SU-DHL-6 (cell line): Measurements from ENCODE around the gene ACAP1.

Source experiments
- H2AFZ ChIP-seq: fragments of 200-600 bp; sonication (generic); 2 replicates; pipeline ENCODE4 v1.6.1; 2014; ENCODE audit warnings: low read depth, mild to moderate bottlenecking, moderate library complexity, mixed read lengths, antibody characterized with exemption, low read length; ENCODE audit not compliant: severe bottlenecking
- H3F3A ChIP-seq: fragments of 200-600 bp; shearing (Covaris generic); 2 replicates; pipeline ENCODE4 v1.6.0; 2016; ENCODE audit warnings: antibody characterized with exemption, mild to moderate bottlenecking; ENCODE audit not compliant: insufficient read depth
- H3K27ac ChIP-seq: fragments of 200-600 bp; sonication (generic); 2 replicates; pipeline ENCODE4 v1.5.1; 2016; ENCODE audit warnings: low read depth, mild to moderate bottlenecking, low read length, moderate library complexity, mixed read lengths
- H3K27me3 ChIP-seq: fragments of 200-600 bp; sonication (generic), shearing (Covaris generic); 2 replicates; pipeline ENCODE4 v1.6.0; 2014; ENCODE audit warnings: mild to moderate bottlenecking, low read length
- H3K36me3 ChIP-seq: fragments of 200-600 bp; sonication (generic); 2 replicates; pipeline ENCODE4 v1.6.1; 2014; ENCODE audit warnings: mild to moderate bottlenecking, low read length, mixed read lengths
- H3K4me2 ChIP-seq: fragments of 300-600, 200-600 bp; shearing (Covaris generic), sonication (generic); 2 replicates; pipeline ENCODE4 v1.6.0; 2014; ENCODE audit warnings: low read length, low read depth, mild to moderate bottlenecking; ENCODE audit not compliant: poor library complexity, severe bottlenecking
- H3K4me3 ChIP-seq: fragments of 200-600 bp; sonication (generic); 2 replicates; pipeline ENCODE4 v1.5.1; 2014; ENCODE audit warnings: antibody characterized with exemption, low read length, mild to moderate bottlenecking, mixed read lengths; ENCODE audit not compliant: insufficient read depth, poor library complexity, severe bottlenecking
- H3K79me2 ChIP-seq: fragments of 200-600 bp; sonication (generic); 2 replicates; pipeline ENCODE4 v1.6.1; 2014; ENCODE audit warnings: mild to moderate bottlenecking, low read length, moderate library complexity; ENCODE audit not compliant: insufficient read depth
- H3K9ac ChIP-seq: fragments of 200-600 bp; sonication (generic); 2 replicates; pipeline ENCODE4 v1.7.0; 2014; ENCODE audit warnings: mild to moderate bottlenecking, low read length
- H3K9me2 ChIP-seq: fragments of 200-600 bp; sonication (generic); replicated peaks from 2 replicates; pipeline ENCODE4 v1.6.1; 2014; ENCODE audit warnings: low read length; ENCODE audit not compliant: insufficient read depth
- H3K9me3 ChIP-seq: fragments of 200-600 bp; sonication (generic); 2 replicates; pipeline ENCODE4 v1.6.1; 2014; ENCODE audit warnings: low read length, mixed read lengths; ENCODE audit not compliant: insufficient read depth
- H4K20me1 ChIP-seq: fragments of 200-600 bp; sonication (generic); 2 replicates; pipeline ENCODE4 v1.6.1; 2014; ENCODE audit warnings: low read depth, mild to moderate bottlenecking, antibody characterized with exemption, low read length, moderate library complexity, mixed read lengths
- EZH2phosphoT487 ChIP-seq: fragments of 200-600 bp; sonication (generic), shearing (Covaris generic); conservative IDR thresholded peaks from 2 replicates; pipeline ENCODE4 v1.6.1; 2018; ENCODE audit warnings: mild to moderate bottlenecking, antibody characterized with exemption, low read length, moderate library complexity, mixed read lengths
- TF ChIP-seq, protein P1 (sequence below): fragments of 200-600 bp; sonication (generic); IDR thresholded peaks from one replicate; pipeline ENCODE4 v1.5.1; 2017; ENCODE audit warnings: antibody characterized with exemption, mild to moderate bottlenecking, low read length, moderate library complexity; ENCODE audit not compliant: insufficient read depth, poor library complexity, severe bottlenecking

The ACAP1 gene

DNA sequence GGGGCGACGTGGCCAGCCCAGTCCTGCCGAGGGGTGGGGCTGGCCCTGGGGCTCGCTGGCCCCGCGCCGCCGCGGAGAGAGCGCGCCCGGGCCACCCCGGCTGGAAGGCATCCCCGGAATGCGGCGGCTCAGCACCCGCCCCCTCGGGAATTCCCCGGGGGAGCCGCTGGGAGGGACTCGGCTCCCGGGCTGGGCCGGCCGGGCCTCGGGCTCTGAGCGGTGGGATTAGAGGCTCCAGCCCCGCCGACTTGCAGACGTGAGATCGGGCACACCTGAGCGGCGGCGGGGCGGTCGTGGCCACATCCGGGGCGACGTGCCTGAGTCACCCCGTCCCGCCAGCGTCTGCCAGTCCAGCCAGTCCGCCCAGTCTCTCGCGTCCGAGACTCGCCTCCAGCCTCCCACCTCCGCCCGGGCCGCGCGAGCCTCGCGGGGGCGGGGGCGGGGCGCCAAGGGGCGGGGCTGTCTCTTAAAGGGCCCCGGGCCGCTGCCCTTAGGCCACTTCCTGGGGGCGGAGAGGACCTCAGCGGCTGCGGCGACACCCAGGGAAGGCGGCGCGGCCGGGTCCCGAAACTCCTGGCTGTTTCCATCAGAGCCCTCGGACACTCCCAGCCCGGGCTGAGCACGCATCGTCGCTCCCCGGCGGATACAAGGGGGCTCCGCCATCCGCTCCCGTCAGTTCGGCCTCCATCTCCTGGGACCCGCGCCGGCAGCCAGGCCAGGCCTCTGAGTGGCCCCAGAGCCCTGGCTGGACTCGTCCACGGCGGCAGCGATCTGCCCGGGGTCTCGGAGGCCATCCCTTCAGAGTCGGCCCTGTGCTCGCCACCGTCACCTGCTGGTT lies 15.6 kb downstream of the ACAP1 start, which contains the start of gene KCTD11:
KCTD11 (plus strand) TSS at position 498 of the 838 bp plus-strand sequence.
- Histone ChIP-seq H4K20me1 (no peaks in the 10 kb centered on the region), H3K36me3 (no peaks in the 10 kb centered on the region), H3K4me3 (peak within 1 kb of the TSS; percentile 71), H3K9me3 (no peaks in the 10 kb centered on the region), H3K79me2 (no peaks in the 10 kb centered on the region), H3K27ac (peak within 1 kb of the TSS; percentile 71), H3K27me3 (no peaks in the 10 kb centered on the region), H3K4me2 (peak within 1 kb of the TSS; percentile 71), H3F3A (peaks cover 13% of the 10 kb centered on the region), H3K9ac (peak within 1 kb of the TSS; percentile 85), H3K9me2 (no peaks in the 10 kb centered on the region), H2AFZ (peak within 1 kb of the TSS; percentile 55)
- TF ChIP-seq, protein P1, sequence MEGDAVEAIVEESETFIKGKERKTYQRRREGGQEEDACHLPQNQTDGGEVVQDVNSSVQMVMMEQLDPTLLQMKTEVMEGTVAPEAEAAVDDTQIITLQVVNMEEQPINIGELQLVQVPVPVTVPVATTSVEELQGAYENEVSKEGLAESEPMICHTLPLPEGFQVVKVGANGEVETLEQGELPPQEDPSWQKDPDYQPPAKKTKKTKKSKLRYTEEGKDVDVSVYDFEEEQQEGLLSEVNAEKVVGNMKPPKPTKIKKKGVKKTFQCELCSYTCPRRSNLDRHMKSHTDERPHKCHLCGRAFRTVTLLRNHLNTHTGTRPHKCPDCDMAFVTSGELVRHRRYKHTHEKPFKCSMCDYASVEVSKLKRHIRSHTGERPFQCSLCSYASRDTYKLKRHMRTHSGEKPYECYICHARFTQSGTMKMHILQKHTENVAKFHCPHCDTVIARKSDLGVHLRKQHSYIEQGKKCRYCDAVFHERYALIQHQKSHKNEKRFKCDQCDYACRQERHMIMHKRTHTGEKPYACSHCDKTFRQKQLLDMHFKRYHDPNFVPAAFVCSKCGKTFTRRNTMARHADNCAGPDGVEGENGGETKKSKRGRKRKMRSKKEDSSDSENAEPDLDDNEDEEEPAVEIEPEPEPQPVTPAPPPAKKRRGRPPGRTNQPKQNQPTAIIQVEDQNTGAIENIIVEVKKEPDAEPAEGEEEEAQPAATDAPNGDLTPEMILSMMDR, result no peak
- TF ChIP-seq EZH2phosphoT487, result no peak

DNA sequence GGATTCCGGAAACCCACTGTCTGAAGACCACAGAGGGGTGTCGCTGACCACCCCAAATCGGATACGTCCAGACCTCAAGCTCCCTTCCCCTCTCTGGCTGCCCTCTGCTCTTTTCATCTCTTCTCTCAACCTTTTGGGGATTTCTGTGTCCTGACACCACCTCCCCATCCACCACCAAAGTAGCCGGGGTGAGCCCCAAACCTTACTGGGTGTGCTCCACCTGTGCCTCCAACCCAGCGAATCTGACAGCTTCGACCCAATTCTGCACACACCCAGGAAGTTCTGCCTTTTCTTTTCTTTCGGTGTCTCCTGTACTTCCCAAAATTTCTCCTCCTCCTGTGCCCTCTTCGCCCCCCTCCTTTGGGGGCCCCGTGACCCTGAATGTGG lies 16.2 kb downstream of the ACAP1 start:
- H3K9me2 ChIP-seq, result no peaks in the 10 kb centered on the region
- H3F3A ChIP-seq, result peaks cover 13% of the 10 kb centered on the region
- H4K20me1 ChIP-seq, result no peaks in the 10 kb centered on the region
- H3K9me3 ChIP-seq, result no peaks in the 10 kb centered on the region
- H3K79me2 ChIP-seq, result no peaks in the 10 kb centered on the region
- H3K36me3 ChIP-seq, result no peaks in the 10 kb centered on the region
- H3K27me3 ChIP-seq, result no peaks in the 10 kb centered on the region
- TF ChIP-seq EZH2phosphoT487, result no peak
- TF ChIP-seq, protein P1, result no peak
- peak overlapping the region; percentile 85 for H3K9ac ChIP-seq
- H3K4me3 ChIP-seq, result peak overlapping the region; percentile 71
- peak overlapping the region; percentile 16; the same call in 1 of the 2 replicates for H3K27ac ChIP-seq
- peak overlapping the region; percentile 71 for H3K4me2 ChIP-seq
- H2AFZ ChIP-seq, result peak overlapping the region; percentile 55

- Histone ChIP-seq H3K9ac (no peak overlapping the region), H3K9me2 (no peaks in the 10 kb centered on the region), H4K20me1 (no peaks in the 10 kb centered on the region), H3K4me2 (peak overlapping the region; percentile 71), H3K36me3 (no peaks in the 10 kb centered on the region), H3F3A (peaks cover 13% of the 10 kb centered on the region), H2AFZ (no peak overlapping the region), H3K4me3 (no peak overlapping the region), H3K9me3 (no peaks in the 10 kb centered on the region), H3K27ac (no peak overlapping the region), H3K79me2 (no peaks in the 10 kb centered on the region), H3K27me3 (no peaks in the 10 kb centered on the region)
- TF ChIP-seq, protein P1, result no peak
- no peak for TF ChIP-seq EZH2phosphoT487
Measured at GRCh38 chr17:7352910-7353635, 16.7 kb downstream of the ACAP1 start.
